HG03066 (cell line): ENCODE data around the gene MIB2.
"Not testable (repeated sequence)": the region's sequence is repeated elsewhere in the genome, so short reads cannot be mapped to it uniquely, and the experiment has no call there.

Source experiments
- ATAC-seq: cut with Tn5 transposase; IDR thresholded peaks from one replicate; pipeline ENCODE4 v1.9.1; 2021; ENCODE audit warnings: low read depth; ENCODE audit not compliant: unreplicated experiment

The MIB2 gene

GRCh38 chr1:1625824-1626206 is 10.5 kb downstream of the MIB2 start:
- ATAC-seq: no peak

- ATAC-seq: no peak
Measured at GRCh38 chr1:1626207-1627141, 11.2 kb downstream of the MIB2 start.

- no peak for ATAC-seq
Measured at GRCh38 chr1:1627261-1627828, 12.0 kb downstream of the MIB2 start.

- ATAC-seq: no peak
Measured at GRCh38 chr1:1627829-1628753, 12.8 kb downstream of the MIB2 start.

- no peak for ATAC-seq
Measured at GRCh38 chr1:1628754-1629429, 13.6 kb downstream of the MIB2 start.

GRCh38 chr1:1629430-1630190 is 14.3 kb downstream of the MIB2 start:
- ATAC-seq: no peak

- ATAC-seq: peak; percentile 54
Measured at GRCh38 chr1:1630191-1630964, 15.1 kb downstream of the MIB2 start.

- no peak for ATAC-seq
Measured at GRCh38 chr1:1630965-1631781, 15.9 kb downstream of the MIB2 start.

- ATAC-seq: no peak
Measured at GRCh38 chr1:1631782-1632420, 16.6 kb downstream of the MIB2 start, which contains the start of gene MMP23B. Gene MMP23B, plus strand, starts transcription at chr1:1632173. Its CDS starts 46 bp downstream, at chr1:1632219.

GRCh38 chr1:1633409-1633808 is 18.1 kb downstream of the MIB2 start:
- not testable (repeated sequence) for ATAC-seq

- not testable (repeated sequence) for ATAC-seq
Measured at GRCh38 chr1:1634613-1635012, 19.3 kb downstream of the MIB2 start.

- not testable (repeated sequence) for ATAC-seq
Measured at GRCh38 chr1:1636621-1637478, 21.6 kb downstream of the MIB2 start.

GRCh38 chr1:1637479-1637875 is 22.2 kb downstream of the MIB2 start:
- ATAC-seq: not testable (repeated sequence)

- not testable (repeated sequence) for ATAC-seq
Measured at GRCh38 chr1:1638528-1638927, 23.2 kb downstream of the MIB2 start.

GRCh38 chr1:1639368-1639767 is 24.1 kb downstream of the MIB2 start:
- ATAC-seq: not testable (repeated sequence)

- not testable (repeated sequence) for ATAC-seq
Measured at GRCh38 chr1:1640081-1640480, 24.8 kb downstream of the MIB2 start.
